ENCODE measurements around the gene CAGE1.

DNA sequence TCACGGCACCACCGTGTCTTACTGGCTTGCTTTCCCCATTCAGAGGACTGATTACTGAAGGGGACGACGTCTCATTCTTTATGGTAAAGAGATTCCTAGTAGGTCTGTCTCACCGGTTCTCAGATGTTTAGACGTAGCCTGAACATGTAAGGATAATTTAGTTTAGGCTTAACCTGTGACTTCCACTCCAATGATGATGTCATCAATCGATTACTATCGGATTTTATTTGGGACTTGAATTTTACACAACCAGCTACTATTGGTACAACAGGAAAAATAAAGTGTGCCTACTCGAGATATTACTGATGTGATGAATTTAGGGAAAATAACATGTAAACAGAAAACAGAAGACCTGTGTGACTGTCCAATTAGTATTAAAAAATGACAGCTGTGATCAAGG is 72.0 kb downstream of the CAGE1 start:
- TF ChIP-seq, protein P1, sequence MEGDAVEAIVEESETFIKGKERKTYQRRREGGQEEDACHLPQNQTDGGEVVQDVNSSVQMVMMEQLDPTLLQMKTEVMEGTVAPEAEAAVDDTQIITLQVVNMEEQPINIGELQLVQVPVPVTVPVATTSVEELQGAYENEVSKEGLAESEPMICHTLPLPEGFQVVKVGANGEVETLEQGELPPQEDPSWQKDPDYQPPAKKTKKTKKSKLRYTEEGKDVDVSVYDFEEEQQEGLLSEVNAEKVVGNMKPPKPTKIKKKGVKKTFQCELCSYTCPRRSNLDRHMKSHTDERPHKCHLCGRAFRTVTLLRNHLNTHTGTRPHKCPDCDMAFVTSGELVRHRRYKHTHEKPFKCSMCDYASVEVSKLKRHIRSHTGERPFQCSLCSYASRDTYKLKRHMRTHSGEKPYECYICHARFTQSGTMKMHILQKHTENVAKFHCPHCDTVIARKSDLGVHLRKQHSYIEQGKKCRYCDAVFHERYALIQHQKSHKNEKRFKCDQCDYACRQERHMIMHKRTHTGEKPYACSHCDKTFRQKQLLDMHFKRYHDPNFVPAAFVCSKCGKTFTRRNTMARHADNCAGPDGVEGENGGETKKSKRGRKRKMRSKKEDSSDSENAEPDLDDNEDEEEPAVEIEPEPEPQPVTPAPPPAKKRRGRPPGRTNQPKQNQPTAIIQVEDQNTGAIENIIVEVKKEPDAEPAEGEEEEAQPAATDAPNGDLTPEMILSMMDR (IDR thresholded peaks at IDR 0.05; ENCODE audit: low read length): no peak
- no peak for TF ChIP-seq EZH2 (IDR thresholded peaks at IDR 0.05; ENCODE audit: borderline replicate concordance, low read length)

Data from OCI-LY1 (cell line).